Hypothalamus (tissue), 51 donors: ENCODE data around the gene ANKRD44.

Experiments used
- DNase-seq, 51 donors: peaks; one replicate each; lab custom pipeline; 2025; lab: John Stamatoyannopoulos, UW

ANKRD44 gene

GRCh38 chr2:197130318-197130717, 180.3 kb downstream of the ANKRD44 start:
- no peak for DNase-seq

GRCh38 chr2:197128897-197129296, 181.7 kb downstream of the ANKRD44 start:
- no peak for DNase-seq

DNA sequence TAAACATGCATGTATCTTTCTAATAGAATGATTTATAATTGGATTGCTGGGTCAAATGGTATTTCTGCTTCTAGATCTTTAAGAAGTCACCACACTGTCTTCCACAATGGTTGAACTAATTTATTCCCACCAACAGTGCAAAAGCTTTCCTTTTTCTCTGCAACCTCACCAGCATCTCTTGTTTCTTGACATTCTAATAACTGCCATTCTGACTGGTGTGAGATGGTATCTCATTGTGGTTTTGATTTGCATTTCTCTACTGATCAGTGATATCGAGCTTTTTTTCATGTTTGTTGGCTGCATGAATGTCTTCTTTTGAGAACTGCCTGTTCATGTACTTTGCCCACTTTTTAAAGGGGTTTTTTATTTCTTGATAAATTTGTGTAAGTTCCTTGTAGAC, 182.5 kb downstream of the ANKRD44 start:
- no peak for DNase-seq

DNA sequence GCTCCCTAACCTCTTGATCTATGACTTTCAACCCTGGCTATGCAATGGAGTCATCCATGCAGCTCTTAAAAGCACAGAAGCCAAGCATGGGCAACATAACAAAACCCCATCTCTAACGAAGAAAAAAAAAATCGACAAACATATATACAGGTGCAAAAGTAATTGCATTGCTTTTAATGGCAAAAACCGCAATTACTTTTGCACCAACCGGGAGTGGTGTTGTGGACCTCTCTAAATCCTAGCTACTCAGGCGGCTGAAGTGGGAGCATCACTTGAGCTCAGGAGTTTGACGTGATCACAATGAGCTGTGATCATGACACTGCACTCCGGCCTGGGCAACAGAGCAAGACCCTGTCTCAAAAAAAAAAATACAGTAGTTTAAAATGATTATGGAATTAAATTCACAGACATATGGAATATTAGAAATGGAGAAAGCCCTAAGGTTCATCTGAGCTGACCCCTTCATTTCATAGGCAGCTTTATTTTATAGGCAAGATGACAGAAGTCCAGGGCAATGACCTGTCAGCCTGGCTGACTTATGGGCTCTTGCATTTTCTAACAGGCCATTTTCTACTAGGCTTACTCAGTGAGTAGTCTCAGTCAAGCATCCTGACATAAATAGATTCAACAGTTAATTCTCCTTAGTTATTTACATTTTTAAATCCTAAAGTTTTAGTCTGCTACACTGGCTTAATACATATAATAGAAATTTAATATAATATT, 183.8 kb downstream of the ANKRD44 start:
- DNase-seq: no peak

- peak in 1 of 51 donors; percentile 27 for DNase-seq
Observed at GRCh38 chr2:197124639-197125390, 185.8 kb downstream of the ANKRD44 start.

- DNase-seq: no peak
Observed at GRCh38 chr2:197122821-197123220, 187.8 kb downstream of the ANKRD44 start.

- no peak for DNase-seq
Observed at GRCh38 chr2:197121756-197122385, 188.7 kb downstream of the ANKRD44 start.

GRCh38 chr2:197121255-197121654, 189.3 kb downstream of the ANKRD44 start:
- DNase-seq: no peak

DNA sequence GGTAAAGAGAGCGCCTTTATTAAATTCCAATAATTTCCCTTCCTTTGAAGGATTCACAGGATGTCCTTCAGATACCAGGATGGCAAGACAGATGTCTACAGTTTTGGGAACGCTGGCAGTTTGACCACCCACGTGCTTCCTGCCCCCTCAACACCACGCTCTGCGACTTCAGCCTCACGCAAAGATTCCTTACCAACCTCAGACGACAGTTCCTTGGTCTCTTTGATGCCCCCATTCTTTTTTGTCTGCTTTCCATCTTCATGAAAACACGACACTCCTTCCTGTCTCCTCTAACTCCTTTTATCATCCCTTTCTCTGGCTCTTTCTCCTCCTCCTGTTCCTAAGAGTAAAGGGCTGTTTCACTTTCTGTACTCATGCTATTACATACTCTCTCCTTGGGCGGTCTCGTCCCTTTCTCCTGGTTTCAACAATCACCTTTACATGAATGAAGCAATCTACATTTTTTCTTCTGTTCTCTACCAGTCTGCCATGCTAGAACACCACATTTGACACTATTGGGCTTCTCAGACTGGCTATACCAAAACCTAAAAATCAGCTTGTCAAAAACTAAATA, 194.2 kb downstream of the ANKRD44 start:
- no peak for DNase-seq

DNA sequence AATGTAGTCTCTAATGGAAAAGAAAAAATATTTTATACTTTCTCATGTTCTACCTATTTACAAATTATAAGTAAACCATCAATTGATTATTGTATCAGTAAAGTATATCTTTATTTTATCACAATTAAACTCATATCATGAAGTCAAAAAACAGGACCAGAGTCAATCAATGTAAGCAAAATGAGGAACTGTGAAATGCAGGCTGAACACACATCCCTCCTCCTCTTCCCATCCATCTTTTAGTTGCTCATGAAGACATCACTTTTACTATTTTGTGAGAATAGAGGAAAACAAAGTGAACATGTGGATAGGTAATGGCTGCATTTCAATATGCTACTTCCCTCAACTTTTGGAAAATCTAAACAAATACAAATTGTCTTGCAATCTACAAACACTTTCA, 195.3 kb downstream of the ANKRD44 start:
- DNase-seq: no peak

- peak in 1 of 51 donors; percentile 53 for DNase-seq
Observed at GRCh38 chr2:197113275-197113711, 197.3 kb downstream of the ANKRD44 start.

- no peak for DNase-seq
Observed at GRCh38 chr2:197109326-197109725, 201.3 kb downstream of the ANKRD44 start.

- DNase-seq: peak in 31 of 51 donors; percentile 5 to 76 (median 44)
Observed at GRCh38 chr2:197108758-197109157, 201.8 kb downstream of the ANKRD44 start.

- DNase-seq: no peak
Observed at GRCh38 chr2:197107291-197108269, 203.0 kb downstream of the ANKRD44 start.

GRCh38 chr2:197103363-197103762, 207.2 kb downstream of the ANKRD44 start:
- no peak for DNase-seq

DNA sequence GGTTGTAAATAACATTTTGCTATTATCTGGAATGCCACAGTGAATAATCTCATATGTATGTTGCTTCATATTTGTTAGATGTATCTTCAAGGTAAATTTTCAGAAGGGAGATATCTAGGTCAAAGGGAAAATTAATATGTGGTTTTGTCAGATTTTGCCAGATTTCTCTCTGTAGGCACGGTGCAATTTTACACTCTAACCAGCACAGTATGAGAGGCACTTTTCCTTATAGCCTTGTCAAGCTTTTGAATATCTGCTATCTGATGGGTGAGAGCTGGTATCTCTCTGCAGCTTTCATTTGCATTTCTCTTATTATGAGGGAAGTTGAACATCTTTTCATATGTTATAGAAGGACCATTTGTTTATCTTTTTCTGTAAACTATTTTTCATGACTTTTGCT, 208.3 kb downstream of the ANKRD44 start:
- DNase-seq: no peak

DNA sequence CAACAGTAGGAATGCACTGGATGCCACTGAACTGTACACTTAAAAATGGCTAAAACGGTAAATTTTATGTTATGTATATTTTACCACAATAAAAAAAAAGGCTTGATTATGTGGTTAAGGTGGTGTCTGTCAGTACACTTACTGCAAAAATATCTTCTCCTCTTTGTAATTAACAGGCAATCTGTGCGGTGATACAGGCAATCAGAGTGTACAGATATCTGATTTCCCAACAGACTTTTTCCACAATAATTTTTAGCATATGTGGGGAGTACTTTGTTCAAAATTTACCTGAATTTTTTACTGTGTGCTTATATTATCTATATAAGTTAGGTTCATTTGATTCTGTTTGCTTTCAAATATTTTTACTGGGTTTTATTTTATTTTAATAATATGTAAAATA, 209.1 kb downstream of the ANKRD44 start:
- no peak for DNase-seq

DNA sequence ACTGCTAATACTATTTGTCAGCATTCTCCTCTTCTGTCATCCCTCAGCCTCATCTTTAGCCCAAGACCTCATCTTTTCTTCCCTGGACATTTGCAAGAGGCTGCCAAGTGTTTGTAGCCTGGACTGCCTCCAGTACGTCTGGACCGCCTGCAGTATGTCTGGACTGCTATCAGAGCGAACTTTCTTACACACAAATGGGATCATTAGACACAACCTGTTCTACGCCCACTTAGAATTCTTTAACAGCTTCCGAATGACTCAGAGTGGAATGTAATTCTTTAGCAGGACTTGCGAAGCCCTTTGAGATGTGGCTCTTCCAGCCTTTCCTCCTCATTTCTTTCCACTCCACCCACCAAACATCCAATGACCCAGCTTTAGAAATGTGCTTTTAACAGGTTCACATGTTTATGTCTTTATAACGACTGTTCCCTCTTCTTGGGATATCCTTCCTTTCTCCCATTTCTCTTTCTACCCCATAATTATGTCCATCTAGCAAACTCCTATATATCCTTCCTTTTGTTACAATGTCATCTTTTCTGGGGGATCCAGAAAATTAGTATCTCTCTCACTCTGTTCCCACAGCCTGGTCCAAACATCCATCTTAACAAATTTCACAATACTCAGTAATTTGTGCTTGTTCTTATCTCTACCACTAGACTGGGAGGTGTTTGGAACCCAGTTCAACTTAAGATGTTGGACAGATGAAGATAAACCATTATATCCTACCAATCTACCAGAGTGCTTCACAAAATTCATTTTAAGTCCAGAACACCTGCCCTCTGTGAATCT, 212.8 kb downstream of the ANKRD44 start:
- DNase-seq: peak in 3 of 51 donors; percentile 6 to 34 (median 12)

DNA sequence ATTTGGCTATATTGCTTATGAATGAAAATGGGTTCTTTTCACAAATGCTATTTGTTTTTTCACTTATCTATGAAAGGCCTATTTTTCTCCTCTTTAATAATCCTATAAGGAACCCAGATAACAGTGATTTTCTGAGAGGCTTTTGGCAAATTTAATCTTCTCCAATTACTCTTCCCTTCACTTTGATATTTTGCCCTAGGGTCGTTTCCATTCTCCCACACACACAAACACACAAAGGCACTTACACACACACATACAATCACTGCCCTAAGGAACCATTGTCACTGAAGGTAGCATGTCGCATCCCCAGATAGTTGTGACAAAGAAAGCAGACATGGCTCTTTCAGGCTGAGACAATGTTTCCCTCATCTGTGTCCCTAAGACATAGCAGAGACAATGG, 213.9 kb downstream of the ANKRD44 start:
- DNase-seq: no peak
